Endothelial cell of umbilical vein (primary cell): Measurements from ENCODE around the gene AMFR.

Experiments
- POLR2AphosphoS5 ChIP-seq: IDR thresholded peaks from 2 replicates; pipeline ENCODE4 v1.6.1; 2012; ENCODE audit warnings: low read depth, mild to moderate bottlenecking, control low read depth, low read length, moderate library complexity; ENCODE audit not compliant: insufficient read depth
- TF ChIP-seq, protein P1 (sequence below): IDR thresholded peaks from 2 replicates; pipeline ENCODE4 v1.6.1; 2011; ENCODE audit not compliant: insufficient read depth, insufficient read length

DNA sequence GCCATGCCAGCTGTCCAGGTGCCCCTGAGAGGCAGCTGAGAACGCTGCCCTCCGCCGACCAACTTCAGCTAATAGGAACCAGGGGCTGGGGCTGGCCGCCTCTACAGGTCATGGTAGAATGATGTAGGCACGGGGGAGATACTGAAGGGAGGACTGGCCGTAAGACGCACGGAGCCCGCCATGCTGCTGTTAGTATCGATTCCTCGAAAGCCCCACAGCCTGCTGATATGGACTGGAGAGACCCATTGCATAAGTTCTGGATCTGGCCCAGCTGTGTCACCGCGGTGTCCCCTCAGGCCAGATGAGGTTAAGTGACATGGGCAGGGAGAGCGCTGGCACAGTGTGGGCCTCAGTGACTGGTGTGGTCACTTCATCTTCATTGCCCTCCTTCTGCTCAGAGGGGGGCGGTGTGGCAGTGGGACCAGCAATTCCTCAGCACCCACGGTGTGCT lies 75.6 kb downstream of the AMFR start:
- TF ChIP-seq, protein P1, sequence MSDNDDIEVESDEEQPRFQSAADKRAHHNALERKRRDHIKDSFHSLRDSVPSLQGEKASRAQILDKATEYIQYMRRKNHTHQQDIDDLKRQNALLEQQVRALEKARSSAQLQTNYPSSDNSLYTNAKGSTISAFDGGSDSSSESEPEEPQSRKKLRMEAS, result no peak
- TF ChIP-seq POLR2AphosphoS5, result no peak
